ENCODE measurements around the gene GPRC5A. TPM values are rescaled to one million over a fixed set of nuclear protein-coding genes. Genes with fewer than 3 reads are reported as not detected.

The GPRC5A gene
- total RNA-seq, 1 experiment from 2014 or later = 73.9 TPM

GRCh38 chr12:12912711-12913110, 21.3 kb downstream of the GPRC5A start:
- no peak overlapping the region for H3K4me3 ChIP-seq (ENCODE audit: low read depth, low read length)
- H3K4me1 ChIP-seq = peaks cover 34% of the 10 kb centered on the region
- POLR2A ChIA-PET = no interaction called here
- peak in 1 of 2 experiments; percentile 26 for DNase-seq
- H3K27ac Mint-ChIP-seq (ENCODE audit: unreplicated experiment) = peak overlapping the region; percentile 46
- no peaks in the 10 kb centered on the region for H3K9me3 Mint-ChIP-seq (ENCODE audit: unreplicated experiment)
- intact Hi-C loops (cut with micrococcal nuclease; ENCODE audit: unreplicated experiment) = no loop called here
- H3K36me3 Mint-ChIP-seq (ENCODE audit: insufficient read depth, unreplicated experiment) = peaks cover 91% of the 10 kb centered on the region
- no peaks in the 10 kb centered on the region for H3K27me3 ChIP-seq (replicated peaks; ENCODE audit: control insufficient read depth, insufficient read depth, low read length)
- CTCF ChIA-PET = interaction anchor here (1.5 to 2.6 kb wide), 3 partner anchors 63 to 76 kb away, joined by 3 to 14 read pairs (median 7); no protein-coding TSS in a partner anchor
- TF ChIP-seq CTCF (IDR thresholded peaks at IDR 0.05; ENCODE audit: insufficient read depth in 1 of 2, low read depth in 1 of 2, low read length in 1 of 2, severe bottlenecking in 1 of 2, unreplicated experiment in 1 of 2) = no peak
- no peaks in the 10 kb centered on the region for H3K27me3 Mint-ChIP-seq (ENCODE audit: insufficient read depth, unreplicated experiment)
- H3K4me3 Mint-ChIP-seq (ENCODE audit: unreplicated experiment) = no peak overlapping the region
- BruUV-seq (replicated peaks) = no TSS peak
- no peaks in the 10 kb centered on the region; the same call in 1 of the 2 replicates for H3K36me3 ChIP-seq (ENCODE audit: control insufficient read depth, insufficient read depth, low read length)
- peaks cover 40% of the 10 kb centered on the region for H3K4me1 Mint-ChIP-seq (ENCODE audit: low read depth, unreplicated experiment)
- H3K9me3 ChIP-seq = no peaks in the 10 kb centered on the region

DNA sequence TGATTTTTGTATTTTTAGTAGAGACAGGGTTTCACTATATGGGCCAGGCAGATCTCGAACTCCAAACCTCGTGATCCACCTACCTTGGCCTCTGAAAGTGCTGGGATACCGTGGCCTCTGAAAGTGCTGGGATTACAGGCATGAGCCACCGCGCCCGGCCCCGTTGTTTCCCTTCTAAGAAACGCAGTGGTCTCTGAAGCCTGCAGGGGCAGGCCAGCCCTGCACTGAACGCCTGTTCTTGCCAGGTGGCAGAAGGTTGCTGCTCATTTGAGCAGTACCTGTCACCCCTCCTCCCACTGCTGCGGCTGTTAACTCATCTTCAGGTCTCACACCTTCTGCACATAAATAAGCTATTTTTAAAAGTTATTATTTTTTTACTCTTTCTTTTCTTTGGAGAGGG, 24.3 kb downstream of the GPRC5A start:
- no peaks in the 10 kb centered on the region for H3K27me3 ChIP-seq (replicated peaks; ENCODE audit: control insufficient read depth, insufficient read depth, low read length)
- H3K27me3 Mint-ChIP-seq (ENCODE audit: insufficient read depth, unreplicated experiment) = no peaks in the 10 kb centered on the region
- H3K36me3 ChIP-seq (ENCODE audit: control insufficient read depth, insufficient read depth, low read length) = no peaks in the 10 kb centered on the region
- H3K9me3 ChIP-seq = no peaks in the 10 kb centered on the region
- H3K4me1 Mint-ChIP-seq (ENCODE audit: low read depth, unreplicated experiment) = peaks cover 26% of the 10 kb centered on the region
- peak; percentile 53 to 55 for DNase-seq
- BruUV-seq (replicated peaks) = no TSS peak
- H3K9me3 Mint-ChIP-seq (ENCODE audit: unreplicated experiment) = no peaks in the 10 kb centered on the region
- peak in 1 of 2 experiments; percentile 16 for TF ChIP-seq CTCF (IDR thresholded peaks at IDR 0.05; ENCODE audit: insufficient read depth in 1 of 2, low read depth in 1 of 2, low read length in 1 of 2, severe bottlenecking in 1 of 2, unreplicated experiment in 1 of 2)
- no peak overlapping the region for H3K4me3 Mint-ChIP-seq (ENCODE audit: unreplicated experiment)
- H3K4me1 ChIP-seq = peaks cover 13% of the 10 kb centered on the region
- no peak overlapping the region for H3K27ac Mint-ChIP-seq (ENCODE audit: unreplicated experiment)
- intact Hi-C loops (cut with micrococcal nuclease; ENCODE audit: unreplicated experiment) = loop anchor here (1.0 to 2.0 kb wide), 5 partner anchors 60 to 319 kb away; no protein-coding TSS in a partner anchor
- CTCF ChIA-PET = interaction anchor here (0.6 to 1.6 kb wide), 8 partner anchors 60 to 296 kb away, joined by 3 to 18 read pairs (median 6); no protein-coding TSS in a partner anchor
- H3K36me3 Mint-ChIP-seq (ENCODE audit: insufficient read depth, unreplicated experiment) = peaks cover 88% of the 10 kb centered on the region
- H3K4me3 ChIP-seq (ENCODE audit: low read depth, low read length) = no peak overlapping the region
- POLR2A ChIA-PET = no interaction called here

GRCh38 chr12:12916135-12916944, 25.0 kb downstream of the GPRC5A start:
- ChIA-PET CTCF (interaction anchor here (0.6 to 1.6 kb wide), 19 partner anchors 10 to 1025 kb away, joined by 3 to 18 read pairs (median 4); partner anchors contain the start of gene GPRC5A), POLR2A (no interaction called here)
- peak; percentile 98 to 99 for TF ChIP-seq CTCF (IDR thresholded peaks at IDR 0.05; ENCODE audit: insufficient read depth in 1 of 2, low read depth in 1 of 2, low read length in 1 of 2, severe bottlenecking in 1 of 2, unreplicated experiment in 1 of 2)

More at GRCh38 chr12:12916135-12916944, 25.0 kb downstream of the GPRC5A start:
- intact Hi-C loops (cut with micrococcal nuclease; ENCODE audit: unreplicated experiment) = loop anchor here (1.0 to 2.0 kb wide), 5 partner anchors 59 to 318 kb away; no protein-coding TSS in a partner anchor
- H3K9me3 Mint-ChIP-seq (ENCODE audit: unreplicated experiment) = no peaks in the 10 kb centered on the region
- no TSS peak for BruUV-seq (replicated peaks)
- peaks cover 24% of the 10 kb centered on the region for H3K4me1 Mint-ChIP-seq (ENCODE audit: low read depth, unreplicated experiment)
- Histone ChIP-seq H3K9me3 (no peaks in the 10 kb centered on the region), H3K4me3 (ENCODE audit: low read depth, low read length) (no peak overlapping the region), H3K36me3 (ENCODE audit: control insufficient read depth, insufficient read depth, low read length) (no peaks in the 10 kb centered on the region), H3K4me1 (peaks cover 7% of the 10 kb centered on the region), H3K27me3 (replicated peaks; ENCODE audit: control insufficient read depth, insufficient read depth, low read length) (no peaks in the 10 kb centered on the region)
- peak; percentile 87 to 92 for DNase-seq
- H3K27ac Mint-ChIP-seq (ENCODE audit: unreplicated experiment) = no peak overlapping the region
- H3K4me3 Mint-ChIP-seq (ENCODE audit: unreplicated experiment) = no peak overlapping the region
- H3K27me3 Mint-ChIP-seq (ENCODE audit: insufficient read depth, unreplicated experiment) = no peaks in the 10 kb centered on the region
- H3K36me3 Mint-ChIP-seq (ENCODE audit: insufficient read depth, unreplicated experiment) = peaks cover 84% of the 10 kb centered on the region

Measured in Caco-2 (cell line).